Cardiac muscle cell (in vitro differentiated cells and primary cell): ENCODE measurements around the gene LYPD3. TPM values are rescaled to one million over a fixed set of nuclear protein-coding genes. Genes with fewer than 3 reads are reported as not detected.
"Not testable (repeated sequence)": the region's sequence is repeated elsewhere in the genome, so short reads cannot be mapped to it uniquely, and the experiment has no call there.

ENCODE experiments used
- DNase-seq, 2 donors: peaks; one replicate each; pipeline versions ENCODE4 v3.0.0 to v3.0.0-alpha.2; 2010 to 2017; ENCODE audit warnings: low read depth in 1 of 2, low spot score in 1 of 2
- H3K27ac ChIP-seq: fragments of 200-600 bp; sonication (generic); 2 replicates; pipeline ENCODE4 v1.5.1; 2016
- H3K27me3 ChIP-seq: fragments of 200-600 bp; sonication (generic); 2 replicates; pipeline ENCODE4 v1.6.0; 2016; ENCODE audit warnings: control low read depth
- H3K36me3 ChIP-seq: fragments of 200-600 bp; sonication (generic); 2 replicates; pipeline ENCODE4 v1.5.1; 2016; ENCODE audit warnings: control low read depth
- H3K4me1 ChIP-seq: fragments of 200-600 bp; sonication (generic); 2 replicates; pipeline ENCODE4 v1.8.1; 2017; ENCODE audit warnings: low read depth, mild to moderate bottlenecking, mixed run types
- H3K4me3 ChIP-seq: fragments of 200-600 bp; sonication (generic); 2 replicates; pipeline ENCODE4 v1.5.1; 2016; ENCODE audit warnings: mild to moderate bottlenecking
- H3K9me3 ChIP-seq: fragments of 200-600 bp; sonication (generic); 2 replicates; pipeline ENCODE4 v1.5.1; 2017; ENCODE audit warnings: low read depth, mild to moderate bottlenecking, control low read depth
- polyA plus RNA-seq: library from polyadenylated mRNA; unstranded; fragments of >200 nt; fragmentation: Nextera tagmentation; extraction: Ambion mirVana; gene quantifications from 2 replicates; pipeline ENCODE4 v1.2.1, GENCODE V29; 2016
- total RNA-seq: library from RNA; depleted of rRNA; stranded (reverse); fragments of >200 nt; gene quantifications from 2 replicates; pipeline ENCODE4 v1.2.3, GENCODE V29; 2016
- TF ChIP-seq, protein P1 (sequence below): IDR thresholded peaks from 2 replicates; pipeline ENCODE4 v1.5.1; 2012; ENCODE audit warnings: low read depth, mild to moderate bottlenecking, low read length

Gene LYPD3
- total RNA-seq (0.67 and 3.2 TPM in 2 replicates), polyA plus RNA-seq (0.73 and 3.5 TPM in 2 replicates)

DNA sequence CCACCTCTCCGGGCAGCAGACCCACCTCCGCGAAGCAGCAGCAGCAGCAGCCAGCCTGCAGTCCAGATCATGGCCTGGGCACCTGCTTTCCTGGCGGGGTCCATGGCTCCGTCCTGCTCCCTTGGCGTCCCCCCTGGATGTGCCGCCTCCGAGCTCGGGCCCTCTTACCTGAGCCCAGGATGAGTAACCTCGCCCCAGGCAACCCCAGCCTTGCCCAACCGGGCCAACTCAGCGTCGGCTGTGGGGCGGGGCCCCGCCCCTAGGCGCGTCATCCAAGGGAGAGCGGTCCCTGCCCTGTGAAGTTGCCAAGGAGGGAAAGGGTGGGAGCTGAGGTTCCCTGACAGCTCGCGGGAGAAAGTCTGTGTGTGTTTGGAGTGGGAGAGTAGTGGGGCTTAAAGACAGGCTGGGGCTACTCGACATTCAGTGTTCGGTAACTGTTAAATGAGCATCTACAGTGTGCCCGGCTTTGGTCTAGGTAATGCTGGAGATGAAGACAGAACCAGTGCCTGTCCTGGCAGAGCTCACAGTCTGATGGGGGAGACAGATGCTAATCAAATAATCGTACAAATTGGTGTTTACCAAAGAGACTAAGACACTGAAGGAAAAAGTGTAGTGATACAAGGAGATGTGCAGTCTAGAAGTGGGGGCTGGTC is at the start of gene LYPD3:
Gene LYPD3 (minus strand): TSS at position 141 of the 653 bp plus-strand sequence. CDS start 37 bp downstream, at position 104.
- peak within 1 kb of the TSS; percentile 56 for H3K4me3 ChIP-seq
- peaks cover 12% of the 10 kb centered on the region for H3K27me3 ChIP-seq
- H3K36me3 ChIP-seq = no peaks in the 10 kb centered on the region
- TF ChIP-seq, protein P1, sequence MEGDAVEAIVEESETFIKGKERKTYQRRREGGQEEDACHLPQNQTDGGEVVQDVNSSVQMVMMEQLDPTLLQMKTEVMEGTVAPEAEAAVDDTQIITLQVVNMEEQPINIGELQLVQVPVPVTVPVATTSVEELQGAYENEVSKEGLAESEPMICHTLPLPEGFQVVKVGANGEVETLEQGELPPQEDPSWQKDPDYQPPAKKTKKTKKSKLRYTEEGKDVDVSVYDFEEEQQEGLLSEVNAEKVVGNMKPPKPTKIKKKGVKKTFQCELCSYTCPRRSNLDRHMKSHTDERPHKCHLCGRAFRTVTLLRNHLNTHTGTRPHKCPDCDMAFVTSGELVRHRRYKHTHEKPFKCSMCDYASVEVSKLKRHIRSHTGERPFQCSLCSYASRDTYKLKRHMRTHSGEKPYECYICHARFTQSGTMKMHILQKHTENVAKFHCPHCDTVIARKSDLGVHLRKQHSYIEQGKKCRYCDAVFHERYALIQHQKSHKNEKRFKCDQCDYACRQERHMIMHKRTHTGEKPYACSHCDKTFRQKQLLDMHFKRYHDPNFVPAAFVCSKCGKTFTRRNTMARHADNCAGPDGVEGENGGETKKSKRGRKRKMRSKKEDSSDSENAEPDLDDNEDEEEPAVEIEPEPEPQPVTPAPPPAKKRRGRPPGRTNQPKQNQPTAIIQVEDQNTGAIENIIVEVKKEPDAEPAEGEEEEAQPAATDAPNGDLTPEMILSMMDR = no peak
- H3K9me3 ChIP-seq = no peaks in the 10 kb centered on the region
- H3K4me1 ChIP-seq = no peaks in the 10 kb centered on the region
- DNase-seq = peak in 1 of 2 donors; percentile 43
- H3K27ac ChIP-seq = no peak within 1 kb of the TSS

DNA sequence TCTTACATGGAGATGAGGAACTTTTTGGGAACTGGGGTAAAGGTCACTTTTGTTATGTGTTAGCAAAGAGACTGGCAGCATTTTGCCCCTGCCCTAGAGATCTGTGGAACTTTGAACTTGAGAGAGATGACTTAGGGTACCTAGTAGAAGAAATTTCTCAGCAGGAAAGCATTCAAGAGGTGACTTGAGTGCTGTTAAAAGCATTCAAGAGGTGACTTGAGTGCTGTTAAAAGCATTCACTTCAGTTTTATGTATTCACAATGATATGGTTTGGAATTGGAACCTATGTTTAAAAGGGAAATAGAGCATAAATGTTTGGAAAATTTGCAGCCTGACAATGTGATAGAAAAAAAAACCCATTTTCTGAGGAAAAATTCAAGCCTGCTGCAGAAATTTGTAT is 47.0 kb upstream of the LYPD3 start:
- not testable (repeated sequence) for H3K9me3 ChIP-seq, H3K4me1 ChIP-seq, H3K27me3 ChIP-seq, H3K27ac ChIP-seq, DNase-seq, H3K4me3 ChIP-seq, H3K36me3 ChIP-seq

DNA sequence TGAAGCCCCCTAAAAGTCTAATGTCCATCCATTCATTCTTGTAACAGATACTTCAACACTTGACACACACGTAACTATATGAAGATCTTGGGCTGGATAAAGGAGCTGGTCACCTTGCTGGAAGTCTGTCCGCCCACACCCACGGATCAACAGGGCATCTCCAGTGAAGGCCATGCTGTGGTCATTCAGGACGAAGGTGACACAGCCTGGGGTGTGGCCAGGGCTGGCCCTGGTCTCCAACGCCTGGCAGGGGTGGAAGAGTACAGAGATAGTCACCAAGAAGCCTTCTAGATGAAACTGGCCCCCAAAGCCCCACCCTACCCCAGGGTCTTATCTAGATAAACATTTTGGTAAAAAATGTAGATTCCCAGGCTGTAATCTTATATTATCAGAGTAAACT is 45.9 kb upstream of the LYPD3 start:
- Histone ChIP-seq H3K4me1 (no peaks in the 10 kb centered on the region), H3K4me3 (no peak overlapping the region), H3K9me3 (no peaks in the 10 kb centered on the region), H3K27me3 (no peaks in the 10 kb centered on the region), H3K27ac (no peak overlapping the region), H3K36me3 (no peaks in the 10 kb centered on the region)
- no peak for DNase-seq
- TF ChIP-seq, protein P1 = no peak

DNA sequence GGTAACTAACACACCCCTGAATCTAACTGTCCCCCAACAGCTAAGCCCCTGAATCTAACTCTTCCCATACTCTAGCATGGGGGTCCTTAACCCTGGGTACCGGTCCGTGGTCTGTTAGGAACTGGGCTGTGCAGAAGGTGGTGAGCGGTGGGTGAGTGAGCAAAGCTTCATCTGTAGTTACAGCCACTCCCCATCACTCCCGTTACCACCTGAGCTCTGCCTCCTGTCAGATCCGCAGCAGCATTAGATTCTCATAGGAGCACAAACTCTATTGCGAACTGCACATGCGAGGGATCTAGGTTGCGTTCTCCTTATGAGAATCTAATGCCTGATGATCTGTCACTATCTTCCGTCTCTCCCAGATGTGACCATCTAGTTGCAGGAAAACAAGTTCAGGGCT is 45.3 kb upstream of the LYPD3 start:
- TF ChIP-seq, protein P1 = no peak
- Histone ChIP-seq H3K9me3 (no peaks in the 10 kb centered on the region), H3K4me3 (no peak overlapping the region), H3K36me3 (no peaks in the 10 kb centered on the region), H3K27ac (no peak overlapping the region), H3K27me3 (no peaks in the 10 kb centered on the region), H3K4me1 (no peaks in the 10 kb centered on the region)
- no peak for DNase-seq

DNA sequence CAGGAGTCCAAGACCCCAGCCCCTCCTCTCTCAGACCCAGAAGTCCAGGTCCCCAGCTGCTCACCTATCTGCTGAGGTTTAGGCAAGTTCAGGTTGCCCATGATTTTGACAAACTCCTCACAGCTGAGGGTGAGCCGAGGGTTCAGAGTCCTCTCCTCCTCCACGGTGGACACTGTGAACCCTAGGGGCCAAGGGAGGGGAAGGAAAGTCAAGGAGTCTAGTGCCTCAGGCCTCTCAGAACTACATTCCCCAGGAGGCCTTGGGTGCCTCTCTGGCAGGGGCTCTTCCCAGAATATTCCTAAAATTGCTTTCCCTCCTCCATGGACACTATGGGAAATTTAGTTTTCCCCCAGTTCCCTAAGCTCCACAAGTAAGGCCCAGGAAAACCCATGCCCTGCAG is 42.5 kb upstream of the LYPD3 start:
- TF ChIP-seq, protein P1 = no peak
- Histone ChIP-seq H3K27ac (no peak overlapping the region), H3K9me3 (no peaks in the 10 kb centered on the region), H3K27me3 (no peaks in the 10 kb centered on the region), H3K4me1 (no peaks in the 10 kb centered on the region), H3K36me3 (no peaks in the 10 kb centered on the region), H3K4me3 (no peak overlapping the region)
- DNase-seq = no peak

DNA sequence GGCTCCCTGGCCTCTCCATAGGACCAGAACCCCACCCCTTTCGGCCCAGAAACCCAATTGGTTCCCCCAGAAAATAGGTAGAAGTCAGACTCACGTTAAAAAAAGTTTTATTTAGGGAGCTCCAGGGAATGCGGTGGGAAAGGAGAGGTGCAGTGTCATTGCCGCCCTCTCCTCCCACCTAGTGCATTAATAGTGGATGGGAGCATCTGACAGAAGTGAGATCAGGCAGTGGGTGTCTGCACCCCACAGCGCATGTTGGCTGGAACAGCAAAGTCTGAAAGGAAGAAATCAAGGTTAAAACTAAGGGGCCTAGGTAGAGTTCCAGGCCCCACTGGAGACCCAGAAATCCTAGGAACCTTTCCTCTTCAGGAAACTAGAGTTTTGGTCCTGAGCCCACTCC is 41.2 kb upstream of the LYPD3 start:
- Histone ChIP-seq H3K36me3 (no peaks in the 10 kb centered on the region), H3K4me1 (no peaks in the 10 kb centered on the region), H3K27me3 (no peaks in the 10 kb centered on the region), H3K9me3 (no peaks in the 10 kb centered on the region), H3K27ac (no peak overlapping the region), H3K4me3 (no peak overlapping the region)
- TF ChIP-seq, protein P1 = no peak
- no peak for DNase-seq
